Transverse colon (tissue), 4 donors: ENCODE measurements around the gene AATK. TPM values are rescaled to one million over a fixed set of nuclear protein-coding genes. Genes with fewer than 3 reads are reported as not detected.

Source experiments
- DNase-seq: peaks from one replicate; pipeline ENCODE4 v3.0.0-alpha.2; 2019
- H3K27ac ChIP-seq, 4 donors: fragments of 200-600 bp; sonication (generic); 2 replicates each; pipeline ENCODE4 v1.5.1; 2016 to 2018; ENCODE audit warnings: inconsistent platforms in 4 of 4
- H3K27me3 ChIP-seq: fragments of 200-600 bp; sonication (generic); 2 replicates; pipeline ENCODE4 v1.5.1; 2017; ENCODE audit warnings: inconsistent platforms
- H3K36me3 ChIP-seq, 4 donors: fragments of 200-600 bp; sonication (generic); 2 replicates each; pipeline ENCODE4 v1.5.1; 2017 to 2019; ENCODE audit warnings: inconsistent platforms in 4 of 4
- H3K4me1 ChIP-seq, 4 donors: fragments of 200-600 bp; sonication (generic); 2 replicates each; pipeline ENCODE4 v1.5.1; 2017 to 2020; ENCODE audit warnings: inconsistent platforms in 4 of 4
- H3K4me3 ChIP-seq, 4 donors: fragments of 200-600 bp; sonication (generic); 1 replicate in 1 of 4; 2 replicates in 3 of 4; pipeline versions ENCODE4 v1.5.1 to v1.6.1; 2017 to 2019; ENCODE audit warnings: inconsistent platforms in 4 of 4
- H3K9me3 ChIP-seq, 2 donors: fragments of 200-600 bp; sonication (generic); 2 replicates each; pipeline ENCODE4 v1.5.1; 2017 to 2019; ENCODE audit warnings: inconsistent platforms in 2 of 2
- EP300 ChIP-seq: sonication (generic); formaldehyde crosslinking; IDR thresholded peaks from one replicate; pipeline ENCODE4 v1.6.1; 2017; ENCODE audit warnings: antibody characterized with exemption, low read depth
- POLR2A ChIP-seq: fragments of 450-650 bp; IDR thresholded peaks from one replicate; pipeline ENCODE4 v1.6.1; 2016; ENCODE audit warnings: antibody characterized with exemption, mild to moderate bottlenecking, moderate library complexity
- POLR2AphosphoS5 ChIP-seq, 3 donors: sonication (generic); formaldehyde crosslinking; IDR thresholded peaks; one replicate each; pipeline ENCODE4 v1.6.1; 2016; ENCODE audit warnings: antibody characterized with exemption in 3 of 3
- WGBS, 2 donors: methylation state at CpG; one replicate each; pipeline ENCODE4 v1.1.5; 2018; ENCODE audit warnings: low coverage in 1 of 2; 5-methylcytosine and 5-hydroxymethylcytosine counted together
- in situ Hi-C, 4 donors: fragments of 200-750 bp; cut with MboI; loops; one replicate each; pipeline versions ENCODE4 v1.15.0 to v1.15.1; 2017; ENCODE audit warnings: low sequenced_read_pairs in 3 of 4, low pct_ligation_motif_present in 1 of 4, low pct_unique_long_range_greater_than_20kb in 1 of 4
- intact Hi-C: fragments of 100-400 bp; cut with DNase I; formaldehyde crosslinking; loops from one replicate; pipeline ENCODE4 v1.15.1; 2023; ENCODE audit warnings: low total_unique reads
- total RNA-seq, 4 donors: library from RNA; depleted of rRNA; stranded (reverse); fragments of >200 nt; gene quantifications; one replicate each; pipeline ENCODE4 v1.1.0, GENCODE V29; 2016
- TF ChIP-seq, protein P1 (sequence below), 5 experiments: fragments of 200-600 bp in 3 of 5; fragments of 450-650 bp in 2 of 5; sonication (generic) in 3 of 5; IDR thresholded peaks; 1 replicate in 2 of 5; 2 replicates in 3 of 5; pipeline ENCODE4 v1.5.1; 2016 to 2017; ENCODE audit warnings: antibody characterized with exemption in 5 of 5, inconsistent platforms in 3 of 5, mild to moderate bottlenecking in 2 of 5, moderate library complexity in 1 of 5

The AATK gene
- total RNA-seq, 4 donors from 2014 or later, result 1.7 to 21.3 (median 8.6) TPM

DNA sequence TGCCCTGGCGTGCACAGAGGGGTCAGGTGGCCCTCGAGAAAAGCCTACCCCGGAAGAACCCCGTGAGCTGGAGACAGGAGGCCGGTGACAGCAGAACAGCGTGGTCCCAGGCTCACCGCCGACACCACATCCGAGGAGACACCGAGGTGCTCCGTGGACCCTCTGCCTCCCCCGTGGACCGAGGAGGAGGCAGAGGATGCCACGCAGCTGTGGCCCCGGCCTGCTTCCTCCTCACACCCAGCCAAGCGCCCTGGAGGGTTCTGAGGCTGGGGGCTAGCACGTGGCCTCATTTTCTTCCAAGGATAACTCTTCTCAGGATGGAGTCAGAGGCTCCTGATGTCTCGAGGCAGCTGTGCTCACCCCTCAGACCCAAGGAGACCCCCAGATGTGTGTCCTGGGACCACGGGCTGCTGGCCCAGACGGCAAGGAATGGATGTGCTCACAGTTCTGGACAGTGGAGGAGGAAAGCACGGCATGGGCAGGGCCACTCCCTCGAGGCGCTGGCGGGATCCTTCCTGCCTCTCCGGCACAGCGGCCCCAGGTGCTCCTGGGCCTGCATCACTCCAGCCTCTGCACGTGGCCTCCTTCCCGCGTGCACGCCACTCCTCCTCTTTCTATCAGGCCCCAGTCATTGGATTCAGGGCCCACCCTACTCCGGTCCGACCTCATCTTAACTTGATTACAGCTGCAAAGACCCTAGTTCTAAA is 5.1 kb downstream of the AATK start:
- in situ Hi-C loops, result no loop called here
- WGBS, 2 donors, result 65% methylated on average over 30 of the region's 32 CpGs; no CpG with 5 or more reads in 1 of the 2 donors
- no peak overlapping the region for H3K27ac ChIP-seq
- intact Hi-C loops, result no loop called here
- TF ChIP-seq POLR2AphosphoS5 (IDR thresholded peaks at IDR 0.05) (no peak), POLR2A (no peak), EP300 (no peak)
- TF ChIP-seq, protein P1, sequence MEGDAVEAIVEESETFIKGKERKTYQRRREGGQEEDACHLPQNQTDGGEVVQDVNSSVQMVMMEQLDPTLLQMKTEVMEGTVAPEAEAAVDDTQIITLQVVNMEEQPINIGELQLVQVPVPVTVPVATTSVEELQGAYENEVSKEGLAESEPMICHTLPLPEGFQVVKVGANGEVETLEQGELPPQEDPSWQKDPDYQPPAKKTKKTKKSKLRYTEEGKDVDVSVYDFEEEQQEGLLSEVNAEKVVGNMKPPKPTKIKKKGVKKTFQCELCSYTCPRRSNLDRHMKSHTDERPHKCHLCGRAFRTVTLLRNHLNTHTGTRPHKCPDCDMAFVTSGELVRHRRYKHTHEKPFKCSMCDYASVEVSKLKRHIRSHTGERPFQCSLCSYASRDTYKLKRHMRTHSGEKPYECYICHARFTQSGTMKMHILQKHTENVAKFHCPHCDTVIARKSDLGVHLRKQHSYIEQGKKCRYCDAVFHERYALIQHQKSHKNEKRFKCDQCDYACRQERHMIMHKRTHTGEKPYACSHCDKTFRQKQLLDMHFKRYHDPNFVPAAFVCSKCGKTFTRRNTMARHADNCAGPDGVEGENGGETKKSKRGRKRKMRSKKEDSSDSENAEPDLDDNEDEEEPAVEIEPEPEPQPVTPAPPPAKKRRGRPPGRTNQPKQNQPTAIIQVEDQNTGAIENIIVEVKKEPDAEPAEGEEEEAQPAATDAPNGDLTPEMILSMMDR (IDR thresholded peaks at IDR 0.05), result no peak
- no peaks in the 10 kb centered on the region for H3K9me3 ChIP-seq
- no peaks in the 10 kb centered on the region for H3K36me3 ChIP-seq
- H3K4me1 ChIP-seq, result peaks cover 3 to 5% (median 4%) of the 10 kb centered on the region in 4 donors
- H3K27me3 ChIP-seq, result peaks cover 35% of the 10 kb centered on the region
- no peak overlapping the region for H3K4me3 ChIP-seq
- DNase-seq, result no peak

DNA sequence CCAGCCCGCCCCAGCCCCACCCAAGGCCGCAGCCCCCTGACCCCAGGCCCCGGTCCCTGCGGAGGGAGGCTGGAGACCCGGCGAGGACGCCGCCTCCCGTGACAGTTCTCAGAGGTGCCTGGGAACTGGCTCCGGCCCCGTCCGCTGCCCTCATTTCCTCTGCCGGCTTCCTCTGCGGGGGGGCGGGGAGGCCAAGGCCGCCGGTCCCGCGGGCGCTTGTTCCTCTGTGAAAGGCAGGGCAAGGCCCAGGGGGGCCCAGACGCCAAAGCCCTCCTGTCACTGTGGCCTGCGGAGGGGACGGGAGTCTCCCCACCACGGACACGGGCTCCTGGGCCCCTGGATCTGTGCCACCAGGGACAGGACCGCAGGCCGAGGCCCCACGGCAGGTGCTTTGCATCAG is 5.7 kb downstream of the AATK start:
- peak overlapping the region in 2 of 4 donors; percentile 28 to 33 for H3K27ac ChIP-seq

DNA sequence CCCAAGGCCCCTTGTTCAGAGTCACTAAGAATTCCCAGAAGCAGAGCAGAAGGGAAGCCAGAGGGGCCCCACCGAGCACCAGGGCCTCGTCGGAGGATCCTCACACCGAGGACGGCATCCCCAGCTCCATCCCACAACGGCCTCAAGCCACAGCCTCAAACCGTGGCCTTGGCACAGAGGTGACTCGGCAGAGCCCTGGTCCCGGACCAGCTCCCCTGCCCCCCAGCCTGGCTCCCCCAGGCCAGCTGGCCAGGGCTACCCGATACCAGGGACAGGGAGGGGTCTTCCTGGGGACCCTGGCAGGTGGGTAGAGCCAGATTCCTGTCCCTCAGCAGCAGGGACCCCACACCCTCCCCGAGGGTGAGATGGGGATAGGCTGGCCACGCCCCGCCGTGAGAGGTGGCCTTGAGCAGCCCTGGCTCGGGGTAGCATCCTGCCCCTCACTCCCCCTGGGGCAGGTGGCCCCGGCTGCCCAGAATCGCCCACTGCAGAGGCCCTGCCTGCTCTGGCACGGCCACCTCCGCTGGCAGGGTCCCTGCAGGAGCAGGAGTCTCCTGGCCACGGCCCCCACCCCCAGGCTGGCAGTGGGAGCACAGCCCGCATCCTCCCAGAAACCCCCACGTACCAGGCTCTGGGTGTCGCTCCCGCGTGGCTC is 6.3 kb downstream of the AATK start:
- intact Hi-C loops (no loop called here), in situ Hi-C loops (no loop called here)
- DNase-seq, result no peak
- no peaks in the 10 kb centered on the region for H3K4me1 ChIP-seq
- H3K4me3 ChIP-seq, result peak overlapping the region in 2 of 4 donors; percentile 17 to 41
- peak overlapping the region in 2 of 4 donors; percentile 28 to 33 for H3K27ac ChIP-seq
- no peaks in the 10 kb centered on the region for H3K36me3 ChIP-seq
- TF ChIP-seq EP300, result no peak
- TF ChIP-seq, protein P1 (IDR thresholded peaks at IDR 0.05), result no peak
- TF ChIP-seq POLR2AphosphoS5 (IDR thresholded peaks at IDR 0.05), result no peak
- no peak for TF ChIP-seq POLR2A
- H3K27me3 ChIP-seq, result peaks cover 24% of the 10 kb centered on the region
- 63% methylated on average over 11 of the region's 25 CpGs; no CpG with 5 or more reads in 1 of the 2 donors for WGBS, 2 donors
- no peaks in the 10 kb centered on the region for H3K9me3 ChIP-seq

More for the DNA sequence above, 5.7 kb downstream of the AATK start:
- Histone ChIP-seq H3K9me3 (no peaks in the 10 kb centered on the region), H3K36me3 (no peaks in the 10 kb centered on the region), H3K4me1 (peaks cover 0 to under 1% (median 0%) of the 10 kb centered on the region in 4 donors), H3K4me3 (peak overlapping the region in 2 of 4 donors; percentile 17 to 41), H3K27me3 (peaks cover 29% of the 10 kb centered on the region)
- peak; percentile 41 for DNase-seq
- intact Hi-C loops (no loop called here), in situ Hi-C loops (no loop called here)
- WGBS, 2 donors, result 60% methylated on average over 3 of the region's 28 CpGs; no CpG with 5 or more reads in 1 of the 2 donors
- TF ChIP-seq POLR2A, result no peak
- TF ChIP-seq, protein P1 (IDR thresholded peaks at IDR 0.05), result no peak
- TF ChIP-seq POLR2AphosphoS5 (IDR thresholded peaks at IDR 0.05), result no peak
- TF ChIP-seq EP300, result no peak
